Stimulated activated CD4-positive, alpha-beta T cell treated with anti-CD3 and anti-CD28 coated beads, Interleukin-12 subunit alpha, Interleukin-12 subunit beta, amount 100 ng/mL, for 4 hours (primary cell): ENCODE results near the gene SPEF2.
"Not testable (repeated sequence)": the region's sequence is repeated elsewhere in the genome, so short reads cannot be mapped to it uniquely, and the experiment has no call there.

Experiments used
- DNase-seq: peaks from one replicate; pipeline ENCODE4 v3.0.0-alpha.2; 2020

The SPEF2 gene

DNA sequence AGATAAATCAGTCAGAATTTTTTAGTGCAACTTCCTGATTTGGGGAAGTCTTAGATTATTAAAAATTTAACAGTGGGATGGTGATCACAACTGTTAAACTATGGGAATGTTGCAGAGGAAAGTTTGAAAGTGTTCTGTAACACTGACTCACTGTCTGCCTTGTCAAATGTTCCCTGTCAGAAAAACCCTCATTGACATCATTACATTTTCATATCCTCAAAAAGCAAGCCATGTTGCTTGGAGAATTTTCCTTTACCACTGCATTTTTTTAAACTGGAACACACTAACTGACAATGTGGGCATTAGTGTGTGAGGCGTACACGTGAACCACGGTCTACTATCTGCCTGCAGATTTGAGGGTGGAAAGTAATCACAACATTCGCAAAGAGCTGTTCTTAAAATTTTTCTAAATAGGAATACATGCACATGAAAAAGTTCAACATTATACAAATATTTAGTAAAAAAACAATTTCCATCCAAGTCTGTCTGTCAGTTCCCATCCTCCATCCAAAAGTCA is 210.5 kb downstream of the SPEF2 start:
- DNase-seq: no peak

DNA sequence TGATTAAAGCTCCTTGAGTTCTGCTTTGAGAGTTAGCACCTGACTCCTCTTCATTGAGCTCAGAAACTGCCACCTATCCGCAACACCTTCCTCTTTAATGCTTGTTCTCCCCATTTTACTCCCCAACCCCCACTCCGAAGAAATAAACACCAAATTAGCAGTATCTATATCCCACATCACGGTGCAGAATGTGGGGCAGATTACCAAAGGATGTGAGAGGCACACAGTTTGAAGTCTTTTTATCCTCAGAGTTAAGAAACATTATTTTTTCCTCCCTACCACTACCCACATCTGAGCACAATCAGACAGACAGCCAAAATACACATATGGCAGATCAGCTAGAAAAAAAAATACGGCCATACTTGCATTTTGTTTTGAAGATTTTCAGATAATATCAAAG is 212.9 kb downstream of the SPEF2 start:
- no peak for DNase-seq

DNA sequence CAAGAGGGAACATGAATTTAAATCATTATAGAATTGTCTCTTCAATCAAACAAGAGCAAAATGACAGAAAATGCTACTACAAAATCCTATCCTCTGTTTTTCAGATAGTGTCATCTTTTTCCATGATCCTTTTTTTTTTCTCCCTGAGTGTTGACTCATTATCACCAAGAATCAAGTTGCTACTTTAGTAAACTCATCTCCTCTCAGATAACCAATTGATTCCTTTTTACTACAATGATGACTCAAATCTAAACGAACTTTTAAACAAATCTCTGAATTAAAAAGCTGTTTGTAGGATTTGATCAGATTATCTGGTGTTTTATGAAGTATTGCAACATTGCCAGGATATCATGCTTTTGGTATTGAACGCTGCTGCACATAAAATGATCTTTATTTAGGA is 215.1 kb downstream of the SPEF2 start:
- no peak for DNase-seq

GRCh38 chr5:35833224-35833623 is 215.6 kb downstream of the SPEF2 start:
- DNase-seq: no peak

GRCh38 chr5:35835796-35836742 is 218.4 kb downstream of the SPEF2 start:
- DNase-seq: no peak

- no peak for DNase-seq
Observed at GRCh38 chr5:35838370-35839042, 220.8 kb downstream of the SPEF2 start.

- no peak for DNase-seq
Observed at GRCh38 chr5:35842856-35843255, 225.2 kb downstream of the SPEF2 start.

GRCh38 chr5:35845508-35845907 is 227.8 kb downstream of the SPEF2 start:
- not testable (repeated sequence) for DNase-seq

DNA sequence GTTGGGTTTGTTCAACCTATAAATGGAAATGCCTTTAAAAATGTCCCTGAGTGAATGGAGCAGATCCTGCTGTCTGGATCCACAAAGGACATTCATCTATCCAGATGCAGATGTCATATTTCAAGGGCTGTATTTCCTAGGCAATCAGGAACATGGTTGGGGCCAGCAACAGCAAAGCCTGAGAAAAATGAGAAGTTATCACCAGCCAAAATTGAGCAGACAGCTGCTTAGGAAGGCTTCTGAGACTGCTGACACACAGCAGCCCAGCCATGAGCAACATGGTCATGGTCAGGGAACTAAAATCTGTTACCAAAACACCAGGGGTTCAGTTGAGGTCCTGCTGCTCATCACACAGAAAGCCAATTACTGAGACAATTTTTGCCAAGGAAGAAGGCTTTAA is 229.8 kb downstream of the SPEF2 start:
- no peak for DNase-seq

DNA sequence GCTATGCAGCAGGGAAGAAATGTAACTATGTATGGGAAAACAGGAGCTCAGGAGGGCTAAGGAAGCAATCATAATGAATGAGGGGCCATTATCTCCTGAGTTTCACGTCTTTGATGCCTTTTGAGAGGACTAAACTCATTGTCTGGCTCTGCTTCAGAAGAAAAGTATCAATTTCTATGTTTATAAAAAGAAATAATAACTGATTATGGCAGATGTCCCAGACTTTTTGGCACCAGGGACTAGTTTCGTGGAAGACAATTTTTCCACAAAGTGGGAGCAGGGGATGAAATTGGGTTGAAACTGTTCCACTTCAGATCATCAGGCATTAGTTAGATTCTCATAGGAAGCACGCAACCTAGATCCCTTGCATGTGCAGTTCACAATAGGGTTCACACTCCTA is 230.3 kb downstream of the SPEF2 start:
- DNase-seq: no peak

- no peak for DNase-seq
Observed at GRCh38 chr5:35849860-35850259, 232.2 kb downstream of the SPEF2 start.

DNA sequence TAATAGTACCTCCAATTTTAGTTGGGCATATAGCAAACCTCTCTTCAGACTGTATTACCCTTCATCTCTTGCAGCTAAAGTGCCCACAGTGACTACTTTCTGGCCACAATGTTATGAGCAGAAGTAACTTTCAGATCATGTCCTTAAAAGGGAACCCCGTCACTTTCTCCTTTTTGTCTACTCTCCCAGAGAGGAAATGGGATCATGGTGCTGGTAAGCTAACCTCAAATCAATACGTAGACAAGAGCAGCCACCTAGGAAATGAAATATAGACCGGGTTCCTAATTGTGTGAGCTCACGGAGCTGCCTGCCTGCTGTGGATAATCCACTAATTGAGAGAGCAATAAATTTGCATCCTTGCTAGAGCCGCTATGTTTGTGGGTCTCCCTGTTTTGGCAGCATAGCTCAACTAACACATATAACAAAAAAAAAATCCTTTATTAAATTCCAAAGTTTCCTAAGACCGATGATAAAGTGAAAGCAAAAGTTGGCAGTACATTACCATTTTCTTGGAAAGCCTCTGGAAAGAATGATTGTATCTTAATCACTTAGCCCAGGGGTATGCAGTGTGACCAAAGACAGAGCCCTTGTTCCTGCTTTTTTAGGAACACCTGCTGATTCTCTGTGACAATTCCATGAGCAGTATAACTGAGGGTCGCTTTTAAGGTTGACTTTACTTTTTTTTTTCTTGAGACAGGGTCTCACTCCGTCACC is 233.5 kb downstream of the SPEF2 start:
- DNase-seq: no peak

DNA sequence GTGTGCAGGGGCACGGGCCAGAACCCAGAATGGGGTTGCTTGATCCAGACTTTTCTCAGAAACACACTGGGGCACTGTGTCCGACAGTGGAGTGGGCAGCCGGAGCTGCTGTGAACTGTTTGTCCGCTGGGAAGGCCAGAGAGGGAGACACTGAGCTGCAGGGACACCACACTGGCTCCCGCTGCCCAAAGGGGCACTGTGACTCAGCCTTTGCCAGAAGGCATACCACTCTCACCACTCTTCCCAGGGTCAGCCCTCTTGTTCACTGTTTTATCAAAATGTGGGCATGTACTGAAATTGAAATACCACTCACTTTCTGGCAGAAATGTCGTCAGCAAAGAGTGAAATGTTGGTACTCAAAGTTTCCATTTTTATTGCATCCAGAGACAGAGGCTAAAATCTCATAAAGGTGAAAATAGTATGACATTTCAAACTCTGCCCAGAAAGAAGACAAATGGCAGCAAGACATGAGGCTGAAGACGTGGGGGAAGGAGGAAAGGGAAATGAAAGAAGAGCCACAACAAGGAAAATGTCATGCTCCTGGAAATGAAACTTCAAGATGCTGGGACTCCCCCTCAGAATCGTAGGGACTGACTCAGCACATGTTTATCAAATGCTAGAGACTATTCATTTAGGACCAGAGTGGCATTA is 234.5 kb downstream of the SPEF2 start:
- no peak for DNase-seq

GRCh38 chr5:35852773-35853172 is 235.1 kb downstream of the SPEF2 start:
- DNase-seq: no peak

DNA sequence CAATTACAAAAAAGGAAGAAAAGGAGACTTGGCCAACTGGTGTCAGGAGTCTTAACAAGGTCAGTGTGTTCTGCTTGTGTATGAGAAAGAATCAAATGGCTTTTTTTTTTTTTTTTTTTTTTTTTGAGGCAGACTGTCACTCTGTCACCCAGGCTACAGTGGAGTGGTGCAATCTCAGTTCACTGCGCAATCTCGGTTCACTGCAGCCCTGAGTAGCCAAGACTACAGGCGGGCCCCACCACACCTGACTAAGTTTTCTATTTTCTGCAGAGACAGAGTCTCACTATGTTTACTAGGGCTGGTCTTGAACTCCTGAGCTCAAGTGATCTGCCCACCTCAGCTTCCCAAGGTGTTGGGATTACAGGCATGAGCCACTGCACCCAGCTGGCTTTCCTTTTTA is 236.0 kb downstream of the SPEF2 start:
- DNase-seq: peak; percentile 50

- no peak for DNase-seq
Observed at GRCh38 chr5:35854248-35854647, 236.6 kb downstream of the SPEF2 start.

GRCh38 chr5:35855187-35855586 is 237.5 kb downstream of the SPEF2 start:
- DNase-seq: no peak

- not testable (repeated sequence) for DNase-seq
Observed at GRCh38 chr5:35856186-35856764, 238.6 kb downstream of the SPEF2 start.

DNA sequence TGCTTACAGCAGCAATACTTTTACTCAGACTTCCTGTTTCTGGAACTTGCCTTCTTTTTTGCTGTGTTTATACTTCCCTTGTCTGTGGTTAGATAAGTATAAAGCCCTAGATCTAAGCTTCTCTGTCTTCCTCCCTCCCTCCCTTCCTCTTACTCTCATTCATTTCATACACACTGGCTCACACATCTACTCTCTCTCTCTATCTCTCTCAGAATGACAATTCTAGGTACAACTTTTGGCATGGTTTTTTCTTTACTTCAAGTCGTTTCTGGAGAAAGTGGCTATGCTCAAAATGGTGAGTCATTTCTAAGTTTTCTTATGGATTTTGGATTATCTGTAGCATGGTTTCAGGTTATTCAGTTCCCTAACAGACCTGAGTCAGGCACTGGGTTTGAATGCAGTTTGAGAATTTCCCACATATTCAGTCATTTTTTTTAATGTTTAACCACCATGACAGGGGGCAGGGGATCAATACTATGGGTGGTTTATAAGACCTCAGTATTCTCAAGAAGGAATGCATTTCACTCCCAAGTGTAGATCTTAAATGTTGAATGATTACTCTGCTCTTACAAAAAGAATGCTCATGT is 239.2 kb downstream of the SPEF2 start, which contains the start of gene IL7R:
Gene IL7R, plus strand, starts transcription at position 127 of the 587 bp plus-strand sequence. Its CDS starts 87 bp downstream, at position 214.
- DNase-seq: no peak

- no peak for DNase-seq
Observed at GRCh38 chr5:35857606-35858205, 240.0 kb downstream of the SPEF2 start.

GRCh38 chr5:35859101-35859661 is 241.5 kb downstream of the SPEF2 start:
- DNase-seq: no peak
